ENCODE measurements around the gene LPCAT1.

DNA sequence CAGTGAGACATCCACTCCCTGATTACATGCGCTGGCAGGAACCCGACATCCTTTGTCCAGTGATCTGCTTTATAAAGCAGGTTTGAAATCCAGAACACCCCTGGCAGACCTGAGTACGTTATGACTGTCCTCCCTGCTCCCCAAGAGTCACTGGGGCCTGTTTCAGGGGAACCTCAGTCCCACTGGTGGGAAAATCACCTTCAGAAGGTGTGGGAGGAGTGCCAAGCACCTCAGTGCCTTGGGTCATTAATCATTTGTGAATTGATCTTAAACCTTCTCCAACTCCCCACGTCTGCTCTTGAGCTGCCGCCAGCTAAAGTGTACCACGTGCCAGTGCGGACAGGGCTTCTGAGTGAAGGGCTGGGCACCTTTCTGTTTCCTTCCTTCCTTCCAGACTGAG is 94.7 kb downstream of the LPCAT1 start:
- no peak for TF ChIP-seq POLR2A (IDR thresholded peaks at IDR 0.05)
- TF ChIP-seq, protein P1, sequence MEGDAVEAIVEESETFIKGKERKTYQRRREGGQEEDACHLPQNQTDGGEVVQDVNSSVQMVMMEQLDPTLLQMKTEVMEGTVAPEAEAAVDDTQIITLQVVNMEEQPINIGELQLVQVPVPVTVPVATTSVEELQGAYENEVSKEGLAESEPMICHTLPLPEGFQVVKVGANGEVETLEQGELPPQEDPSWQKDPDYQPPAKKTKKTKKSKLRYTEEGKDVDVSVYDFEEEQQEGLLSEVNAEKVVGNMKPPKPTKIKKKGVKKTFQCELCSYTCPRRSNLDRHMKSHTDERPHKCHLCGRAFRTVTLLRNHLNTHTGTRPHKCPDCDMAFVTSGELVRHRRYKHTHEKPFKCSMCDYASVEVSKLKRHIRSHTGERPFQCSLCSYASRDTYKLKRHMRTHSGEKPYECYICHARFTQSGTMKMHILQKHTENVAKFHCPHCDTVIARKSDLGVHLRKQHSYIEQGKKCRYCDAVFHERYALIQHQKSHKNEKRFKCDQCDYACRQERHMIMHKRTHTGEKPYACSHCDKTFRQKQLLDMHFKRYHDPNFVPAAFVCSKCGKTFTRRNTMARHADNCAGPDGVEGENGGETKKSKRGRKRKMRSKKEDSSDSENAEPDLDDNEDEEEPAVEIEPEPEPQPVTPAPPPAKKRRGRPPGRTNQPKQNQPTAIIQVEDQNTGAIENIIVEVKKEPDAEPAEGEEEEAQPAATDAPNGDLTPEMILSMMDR (IDR thresholded peaks at IDR 0.05): no peak

Measured in testis (tissue), 2 donors.